HG03196 (cell line): Measurements from ENCODE around the gene SYNE4.
"Not testable (repeated sequence)": the region's sequence is repeated elsewhere in the genome, so short reads cannot be mapped to it uniquely, and the experiment has no call there.

Source experiments
- ATAC-seq: cut with Tn5 transposase; IDR thresholded peaks from one replicate; pipeline ENCODE4 v1.9.1; 2021; ENCODE audit not compliant: unreplicated experiment

SYNE4 gene

GRCh38 chr19:35957411-35957810 is 51.2 kb downstream of the SYNE4 start:
- not testable (repeated sequence) for ATAC-seq

DNA sequence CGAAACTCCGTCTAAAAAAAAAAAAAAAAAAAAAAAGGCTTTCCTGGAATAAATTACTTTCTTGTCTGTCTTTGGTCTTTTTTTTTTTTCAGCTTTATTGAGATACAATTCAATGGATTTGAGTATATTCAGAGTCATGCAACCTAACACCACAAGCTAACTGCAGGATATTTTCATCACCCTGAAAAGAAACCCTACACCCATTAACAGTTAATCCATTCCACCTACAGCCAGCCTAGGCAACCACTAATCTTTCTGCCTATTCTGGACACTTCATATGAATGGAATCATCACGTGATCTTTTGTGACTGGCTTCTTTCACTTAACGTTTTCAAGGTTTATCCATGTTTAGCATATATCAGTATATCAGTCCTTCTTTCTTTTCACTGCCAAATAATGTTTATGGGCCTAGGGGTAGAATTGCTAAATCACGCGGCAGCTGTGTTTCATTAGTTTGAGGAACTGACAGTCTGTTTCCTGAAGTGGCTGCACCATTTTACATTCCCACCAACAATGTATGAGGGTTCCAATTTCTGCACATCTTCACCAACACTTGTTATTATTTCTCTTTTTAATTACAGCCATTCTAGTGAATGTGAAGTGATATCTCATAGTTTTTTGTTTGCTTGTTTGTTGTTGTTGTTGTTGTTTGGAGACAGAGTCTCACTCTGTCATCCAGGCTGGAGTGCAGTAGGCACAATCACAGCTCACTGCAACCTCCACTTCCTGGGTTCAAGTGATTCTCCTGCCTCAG is 52.6 kb downstream of the SYNE4 start:
- no peak for ATAC-seq
